K562 treated with DMSO at 1 percent for 4 hours (cell line): ENCODE data around the gene ZBTB34. TPM values are rescaled to one million over a fixed set of nuclear protein-coding genes. Genes with fewer than 3 reads are reported as not detected.

ENCODE experiments used
- total RNA-seq: library from RNA; unstranded; fragments of 300-600 nt; gene quantifications from 2 replicates; pipeline ENCODE4 v1.2.3, GENCODE V29; 2022; ENCODE audit not compliant: insufficient read depth

ZBTB34 gene, protein sequence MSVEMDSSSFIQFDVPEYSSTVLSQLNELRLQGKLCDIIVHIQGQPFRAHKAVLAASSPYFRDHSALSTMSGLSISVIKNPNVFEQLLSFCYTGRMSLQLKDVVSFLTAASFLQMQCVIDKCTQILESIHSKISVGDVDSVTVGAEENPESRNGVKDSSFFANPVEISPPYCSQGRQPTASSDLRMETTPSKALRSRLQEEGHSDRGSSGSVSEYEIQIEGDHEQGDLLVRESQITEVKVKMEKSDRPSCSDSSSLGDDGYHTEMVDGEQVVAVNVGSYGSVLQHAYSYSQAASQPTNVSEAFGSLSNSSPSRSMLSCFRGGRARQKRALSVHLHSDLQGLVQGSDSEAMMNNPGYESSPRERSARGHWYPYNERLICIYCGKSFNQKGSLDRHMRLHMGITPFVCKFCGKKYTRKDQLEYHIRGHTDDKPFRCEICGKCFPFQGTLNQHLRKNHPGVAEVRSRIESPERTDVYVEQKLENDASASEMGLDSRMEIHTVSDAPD
- 7.9 and 10.4 TPM in 2 replicates for total RNA-seq

DNA sequence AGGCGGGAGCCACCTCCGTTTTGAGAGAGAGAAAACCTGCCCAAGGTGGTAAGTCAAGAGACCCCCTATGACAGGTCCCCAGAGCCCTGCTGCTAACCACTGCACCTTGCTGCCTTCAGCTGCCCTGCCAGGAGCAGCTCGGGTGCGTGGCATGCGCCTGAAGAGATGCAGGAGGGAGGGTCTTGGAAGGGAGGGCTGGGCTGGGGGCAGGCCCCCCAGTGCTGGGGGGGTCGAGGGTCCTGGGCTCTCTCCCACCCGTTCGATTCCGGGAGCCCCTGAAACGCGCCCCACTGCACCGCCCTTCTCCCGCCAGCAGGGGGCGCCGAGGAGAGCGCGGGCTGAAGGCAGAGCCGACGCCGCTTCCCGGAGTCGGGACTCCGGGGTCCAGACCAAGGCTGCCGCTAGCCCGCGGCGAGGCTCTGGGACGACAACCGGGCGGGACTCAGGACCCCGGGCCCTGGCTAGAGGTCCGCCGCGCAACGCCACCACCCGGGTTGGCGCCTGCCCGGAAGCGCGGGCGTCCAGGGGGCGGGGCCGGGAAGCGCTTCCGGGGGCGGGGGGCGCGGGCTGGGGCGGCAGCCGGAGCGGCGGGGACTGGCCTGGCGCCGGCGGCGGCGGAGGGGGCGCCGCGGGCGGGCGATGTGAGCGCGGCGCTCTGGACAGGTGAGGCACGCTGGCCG lies at the start of gene ZBTB34:
TSS of gene ZBTB34 (plus strand) at position 563 of the 680 bp plus-strand sequence. CDS start 18,761 bp downstream, outside the sequence.

DNA sequence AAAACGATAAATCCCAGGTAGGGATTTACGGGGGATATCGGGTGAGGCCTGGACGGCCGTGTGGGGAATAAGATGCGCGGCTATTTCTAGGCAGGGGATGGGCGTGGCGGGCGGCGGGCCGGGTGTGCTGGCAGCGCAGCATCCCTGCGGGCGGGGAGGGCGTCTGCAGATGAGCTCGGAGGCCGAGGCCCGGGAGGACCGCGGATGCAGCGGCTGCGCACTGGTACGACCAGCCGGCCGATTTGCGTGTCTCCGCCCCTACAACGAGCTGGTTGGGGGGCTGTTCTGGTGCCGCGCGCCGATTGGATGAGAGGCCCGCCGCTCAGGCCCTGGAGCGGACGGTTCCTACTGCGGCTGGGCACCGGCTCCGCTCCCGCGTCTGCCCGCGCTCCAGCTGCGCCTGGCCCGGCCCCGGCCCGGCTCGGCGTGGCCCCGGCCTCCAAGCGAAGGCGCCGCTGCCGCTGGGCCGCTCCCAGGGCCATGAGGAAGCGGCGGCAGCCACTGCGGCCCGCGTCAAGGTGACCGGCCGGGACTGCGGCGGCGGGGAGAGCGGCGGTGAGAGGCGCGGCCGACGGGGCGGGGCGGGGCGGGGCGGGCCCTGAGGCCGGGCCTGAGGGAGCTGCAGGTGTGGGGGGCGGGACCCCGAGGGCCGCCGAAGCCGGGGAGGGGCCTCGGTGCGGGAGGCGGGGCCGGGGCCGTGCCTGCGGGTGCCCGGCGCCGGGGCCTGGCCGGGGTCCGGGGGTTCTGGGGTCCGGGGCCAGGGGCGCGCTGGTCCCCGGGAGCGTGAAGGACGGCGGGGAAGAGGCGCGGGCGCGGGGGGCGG lies 54.2 kb downstream of the ZBTB34 start, which contains the start of gene RALGPS1:
TSS of gene RALGPS1 (plus strand) at position 325 of the 823 bp plus-strand sequence. CDS start 47,508 bp downstream, outside the sequence.

Other genes starting within 250 kb of the ZBTB34 start
- gene LMX1B, start 246.7 kb upstream of the ZBTB34 start, total RNA-seq = not detected in 2 replicates
- gene ZBTB43, start 55.6 kb upstream of the ZBTB34 start, total RNA-seq = 5.0 and 6.5 TPM in 2 replicates
- 1.0 and 1.8 TPM in 2 replicates for gene RALGPS1, start 54.1 kb downstream of the ZBTB34 start, total RNA-seq